DMS53 treated with DMSO at 0.1 percent for 48 hours (cell line): ENCODE results near the gene TRAFD1.

Experiments used
- DNase-seq: peaks from one replicate; lab custom pipeline; 2025; ENCODE audit not compliant: unreplicated experiment; lab: John Stamatoyannopoulos, UW

The TRAFD1 gene

GRCh38 chr12:112115259-112116045 is 9.9 kb upstream of the TRAFD1 start:
- DNase-seq: no peak

GRCh38 chr12:112116232-112117060 is 8.9 kb upstream of the TRAFD1 start:
- no peak for DNase-seq

- DNase-seq: no peak
Measured at GRCh38 chr12:112117685-112118084, 7.7 kb upstream of the TRAFD1 start.

GRCh38 chr12:112121780-112122565 is 3.4 kb upstream of the TRAFD1 start:
- DNase-seq: no peak

GRCh38 chr12:112122823-112123690 is 2.3 kb upstream of the TRAFD1 start:
- no peak for DNase-seq

GRCh38 chr12:112124918-112125249 is 476 bp upstream of the TRAFD1 start:
- no peak for DNase-seq

- DNase-seq: no peak
Measured at GRCh38 chr12:112126000-112126438, 659 bp downstream of the TRAFD1 start.

- no peak for DNase-seq
Measured at GRCh38 chr12:112126911-112127310, 1.6 kb downstream of the TRAFD1 start.

- no peak for DNase-seq
Measured at GRCh38 chr12:112130441-112130998, 5.2 kb downstream of the TRAFD1 start.

- DNase-seq: no peak
Measured at GRCh38 chr12:112131686-112132085, 6.3 kb downstream of the TRAFD1 start.

- DNase-seq: no peak
Measured at GRCh38 chr12:112133418-112133817, 8.1 kb downstream of the TRAFD1 start.

- DNase-seq: no peak
Measured at GRCh38 chr12:112134731-112135130, 9.4 kb downstream of the TRAFD1 start.

GRCh38 chr12:112140728-112141127 is 15.4 kb downstream of the TRAFD1 start:
- DNase-seq: no peak

- DNase-seq: no peak
Measured at GRCh38 chr12:112146123-112146522, 20.8 kb downstream of the TRAFD1 start.

- DNase-seq: no peak
Measured at GRCh38 chr12:112148031-112148513, 22.7 kb downstream of the TRAFD1 start.

GRCh38 chr12:112149596-112149995 is 24.2 kb downstream of the TRAFD1 start:
- no peak for DNase-seq

GRCh38 chr12:112151766-112152541 is 26.6 kb downstream of the TRAFD1 start:
- DNase-seq: no peak

GRCh38 chr12:112153181-112153892 is 28.0 kb downstream of the TRAFD1 start:
- DNase-seq: no peak

GRCh38 chr12:112153893-112154219 is 28.5 kb downstream of the TRAFD1 start:
- no peak for DNase-seq
